NCI-H2227 treated with DMSO at 0.1 percent for 48 hours (cell line): ENCODE results near the gene SCGB3A1.

Source experiments
- DNase-seq: peaks from one replicate; lab custom pipeline; 2025; lab: John Stamatoyannopoulos, UW

The SCGB3A1 gene

DNA sequence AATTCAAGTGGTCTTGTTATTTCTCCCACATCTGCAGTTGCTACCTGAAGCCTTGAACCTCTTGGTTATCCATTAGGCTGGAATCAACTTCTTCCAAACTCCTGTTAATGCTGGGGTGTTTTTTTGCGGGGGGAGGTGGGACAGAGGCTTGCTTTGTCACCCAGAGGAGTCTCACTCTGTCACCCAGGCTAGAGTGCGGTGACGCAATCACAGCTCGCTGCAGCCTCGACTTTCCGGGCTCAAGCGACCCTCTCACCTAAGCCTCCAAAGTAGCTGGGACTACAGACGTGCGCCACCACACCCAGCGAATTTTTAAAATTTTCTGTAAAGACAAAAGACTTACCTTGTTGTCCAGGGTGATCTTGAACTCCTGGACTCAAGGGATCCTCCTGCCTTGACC is 4.4 kb downstream of the SCGB3A1 start:
- DNase-seq, result no peak

DNA sequence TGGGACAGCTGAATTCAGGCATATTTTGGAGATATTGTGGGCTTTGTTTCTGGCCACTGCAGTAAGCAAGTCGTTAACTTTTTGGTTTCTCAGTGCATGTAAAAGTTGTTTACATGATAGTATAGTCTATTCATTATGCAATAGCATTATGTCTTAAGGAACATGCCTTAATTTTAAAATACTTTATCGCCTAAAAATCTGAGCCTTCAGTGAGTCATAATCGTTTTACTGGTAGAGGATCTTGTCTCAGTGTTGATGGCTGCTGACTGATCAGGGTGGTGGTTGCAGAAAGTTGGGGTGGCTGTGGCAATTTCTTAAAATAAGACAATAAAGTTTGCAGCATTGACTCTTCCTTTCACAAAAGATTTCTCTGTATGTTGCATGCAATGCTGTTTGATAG is 5.1 kb downstream of the SCGB3A1 start:
- no peak for DNase-seq

DNA sequence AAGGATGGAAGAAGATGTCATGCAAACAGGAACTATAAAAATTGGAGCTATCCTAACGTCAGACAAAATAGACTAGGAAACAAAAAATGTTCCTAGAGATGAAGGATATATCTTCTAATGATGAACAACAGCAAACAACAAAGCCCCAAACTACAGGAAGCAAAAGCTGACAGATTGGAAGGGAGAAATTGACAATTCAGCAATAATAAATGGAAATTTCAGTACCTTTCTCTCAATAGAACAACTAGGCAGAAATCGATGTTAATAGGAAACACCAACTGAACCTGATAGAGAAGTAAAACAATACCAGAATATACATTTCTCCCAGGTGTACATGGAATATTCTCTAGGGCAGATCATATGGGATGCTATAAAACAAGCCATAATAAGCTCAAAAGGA is 7.6 kb downstream of the SCGB3A1 start:
- no peak for DNase-seq

DNA sequence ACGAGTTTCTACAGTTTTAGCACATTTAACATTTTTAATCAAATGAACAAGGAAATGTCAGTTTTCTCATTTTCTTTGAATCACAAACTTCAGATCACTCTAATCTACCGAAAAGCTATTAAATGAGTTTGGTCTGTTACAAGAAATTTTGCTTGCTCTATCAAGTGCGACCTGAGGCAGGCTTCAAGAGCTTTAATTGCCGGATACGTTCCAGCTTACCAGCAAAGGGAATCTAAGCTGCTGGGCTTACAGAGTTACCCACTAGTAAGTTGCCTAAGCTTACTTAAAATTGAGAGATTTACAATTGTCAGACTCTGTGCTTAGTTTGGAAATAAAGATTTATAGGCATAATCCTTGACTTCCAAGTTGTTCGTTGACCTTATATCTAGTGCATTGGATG is 10.6 kb downstream of the SCGB3A1 start:
- DNase-seq, result no peak

DNA sequence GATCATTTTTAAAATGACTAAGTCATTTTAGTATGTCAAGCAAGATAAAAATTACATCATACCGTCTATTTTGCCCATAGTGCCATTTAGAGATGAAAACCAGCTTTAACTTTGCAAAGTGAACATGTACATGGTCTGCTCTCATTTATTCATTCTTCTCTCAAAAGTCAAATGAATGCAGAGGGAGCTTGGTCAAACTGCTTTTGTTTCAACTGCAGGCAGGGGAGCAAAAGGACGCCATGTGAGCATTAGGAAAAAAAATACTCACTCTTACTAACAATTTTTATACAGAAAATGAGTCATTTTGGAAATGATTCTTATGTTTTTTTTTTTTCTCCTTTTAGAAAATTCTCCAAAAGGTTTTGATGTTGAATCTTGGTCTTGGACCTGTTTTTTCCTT is 15.7 kb downstream of the SCGB3A1 start:
- DNase-seq, result no peak

DNA sequence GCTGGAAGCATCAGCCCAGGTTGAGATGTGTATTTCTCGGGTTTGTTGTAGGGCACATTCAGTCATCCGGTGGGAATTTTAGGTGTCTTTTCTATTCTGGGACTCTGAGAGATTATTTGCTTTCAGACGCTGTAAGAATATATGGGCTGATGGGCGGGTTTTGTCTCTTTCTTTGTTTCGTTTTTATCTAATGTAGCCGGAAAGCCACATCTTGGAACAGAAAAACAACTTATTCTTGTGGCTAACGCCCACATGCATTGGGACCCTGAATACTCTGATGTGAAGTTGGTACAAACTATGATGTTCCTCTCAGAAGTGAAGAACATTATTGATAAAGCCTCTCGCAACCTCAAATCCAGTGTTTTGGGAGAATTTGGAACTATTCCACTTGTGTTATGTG is 22.4 kb downstream of the SCGB3A1 start:
- no peak for DNase-seq

DNA sequence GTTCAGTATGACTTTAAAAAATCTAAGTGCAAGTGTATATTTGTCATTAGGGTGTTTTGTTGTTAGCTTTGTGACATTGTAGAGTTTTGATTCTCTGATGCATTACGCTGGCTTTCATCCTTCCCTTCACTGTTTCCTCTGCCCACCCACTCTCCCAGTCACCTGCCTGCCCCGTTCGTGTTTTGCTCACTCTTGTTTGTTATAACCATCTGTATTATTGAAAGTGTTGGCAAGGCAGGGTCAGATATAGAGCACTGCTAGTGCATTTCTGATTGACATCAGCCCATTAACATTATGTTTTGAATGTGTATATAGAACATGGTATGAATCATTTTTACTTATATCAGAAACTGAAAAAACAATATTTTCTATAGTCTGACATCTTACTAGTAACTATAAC is 27.3 kb downstream of the SCGB3A1 start:
- DNase-seq, result no peak

DNA sequence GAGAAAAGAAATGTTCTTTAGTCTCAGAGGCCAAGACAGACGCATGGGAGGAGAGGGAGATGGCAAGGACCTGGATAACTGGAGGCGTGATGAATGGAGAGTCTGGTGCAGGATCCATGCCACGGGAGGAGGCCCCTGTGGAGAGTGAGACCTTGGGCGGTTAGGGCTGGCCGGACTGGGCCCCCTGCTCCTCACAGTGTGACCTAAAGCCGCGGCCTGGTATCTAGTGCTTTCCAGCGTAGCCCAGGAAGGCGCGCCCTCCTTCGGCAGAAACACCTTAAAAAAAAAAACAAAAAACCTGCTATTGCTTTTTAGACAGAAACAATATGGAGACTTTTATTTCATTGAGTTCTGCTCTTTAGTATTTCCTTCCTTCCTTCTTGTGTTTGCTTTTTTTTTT is 33.1 kb downstream of the SCGB3A1 start:
- no peak for DNase-seq

DNA sequence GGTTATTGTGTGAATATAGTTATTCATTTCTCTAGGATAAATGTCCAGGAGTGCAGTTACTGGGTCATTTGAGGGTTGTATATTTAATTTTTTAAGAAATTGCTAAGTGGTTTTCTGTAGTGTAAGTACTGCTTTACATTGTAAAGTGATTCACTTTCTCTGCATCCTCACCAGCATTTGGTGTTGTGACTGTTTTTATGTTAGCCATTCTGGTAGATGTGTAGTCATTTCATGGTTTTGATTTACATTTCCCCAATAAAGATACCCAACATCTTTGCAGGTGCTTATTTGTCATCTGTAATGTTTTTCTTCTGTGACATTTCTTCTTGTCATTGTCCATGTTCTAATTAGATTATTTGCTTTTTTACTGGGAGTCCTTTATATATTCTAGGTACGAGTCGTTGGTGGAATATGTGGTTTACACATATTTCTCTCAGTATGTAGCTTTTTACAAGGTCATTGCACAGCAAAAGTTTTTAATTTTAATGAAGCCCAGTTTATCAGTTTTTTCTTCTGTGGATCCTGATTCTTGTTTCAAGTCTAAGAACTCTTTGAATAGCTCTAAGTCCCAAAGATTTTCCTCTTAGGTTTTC is 34.0 kb downstream of the SCGB3A1 start:
- no peak for DNase-seq

DNA sequence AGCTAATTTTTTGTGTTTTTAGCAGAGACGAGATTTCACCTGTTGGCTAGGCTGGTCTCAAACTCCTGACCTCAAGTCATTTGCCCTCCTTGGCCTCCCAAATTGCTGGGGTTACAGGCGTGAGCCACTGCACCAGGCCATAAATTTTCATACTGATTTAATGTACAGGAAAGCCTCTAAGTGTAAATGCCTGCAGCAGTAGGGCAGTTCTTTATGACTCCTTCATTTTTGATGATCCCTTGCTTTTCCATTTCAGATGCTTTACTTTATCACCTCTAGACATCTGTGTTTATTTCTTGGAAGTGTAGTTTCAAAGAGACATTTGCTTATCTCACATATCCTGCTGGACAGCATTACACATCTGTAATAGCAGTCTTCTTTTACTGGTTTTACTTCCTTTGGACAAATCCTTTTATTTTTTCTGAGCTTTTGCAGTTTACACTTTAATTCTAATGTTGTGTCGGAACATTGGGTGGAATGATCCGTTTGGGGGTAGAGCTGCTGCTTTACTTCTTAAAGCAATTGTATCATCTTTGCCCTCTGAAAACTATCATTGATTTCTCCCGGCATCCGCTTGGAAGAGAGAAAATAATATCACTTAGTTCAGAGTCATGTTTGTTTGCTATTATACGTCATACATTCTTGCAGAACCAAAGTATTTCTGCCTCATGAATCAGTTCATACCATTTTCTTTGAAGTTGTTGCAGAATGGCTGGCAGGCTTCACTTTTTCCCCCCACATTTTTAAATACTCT is 36.0 kb downstream of the SCGB3A1 start:
- DNase-seq, result no peak

DNA sequence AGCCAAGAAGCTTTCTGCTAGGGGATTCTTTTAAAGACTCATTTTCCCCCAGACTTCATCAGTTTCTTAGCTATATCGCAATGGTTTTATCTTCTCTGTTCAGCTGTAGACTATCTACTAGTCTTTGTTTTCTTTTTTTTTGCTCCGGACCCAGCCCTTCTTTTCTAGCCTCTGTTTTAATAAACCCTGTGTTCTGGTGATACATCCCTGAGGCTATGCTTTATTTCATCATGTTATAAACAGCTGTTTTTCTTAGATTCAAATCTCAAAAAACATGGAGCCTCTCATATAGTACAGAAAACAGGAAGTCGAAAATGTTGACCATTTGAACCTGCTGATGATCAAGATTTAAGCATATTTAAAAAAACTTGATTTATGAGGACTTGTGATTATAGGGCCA is 37.8 kb downstream of the SCGB3A1 start:
- DNase-seq, result no peak

DNA sequence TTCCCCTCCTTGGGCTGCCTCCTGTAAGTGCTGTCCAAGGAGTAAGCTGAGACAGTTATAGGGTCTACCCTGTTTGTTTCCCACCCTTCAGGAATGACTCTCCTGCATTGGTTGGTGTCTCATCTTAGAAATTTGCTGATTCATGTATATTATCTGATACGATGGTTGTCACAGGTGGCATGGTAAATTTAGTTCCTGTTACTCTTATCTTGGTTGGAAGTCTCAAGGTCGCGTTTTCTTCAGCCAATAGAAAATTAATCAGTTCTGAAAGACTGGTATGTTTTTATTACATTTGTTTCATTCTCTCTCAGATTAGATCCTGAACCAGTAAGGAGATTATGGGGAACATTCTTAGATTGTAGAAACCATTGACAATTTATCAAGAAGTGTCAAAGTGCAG is 42.7 kb downstream of the SCGB3A1 start:
- no peak for DNase-seq

DNA sequence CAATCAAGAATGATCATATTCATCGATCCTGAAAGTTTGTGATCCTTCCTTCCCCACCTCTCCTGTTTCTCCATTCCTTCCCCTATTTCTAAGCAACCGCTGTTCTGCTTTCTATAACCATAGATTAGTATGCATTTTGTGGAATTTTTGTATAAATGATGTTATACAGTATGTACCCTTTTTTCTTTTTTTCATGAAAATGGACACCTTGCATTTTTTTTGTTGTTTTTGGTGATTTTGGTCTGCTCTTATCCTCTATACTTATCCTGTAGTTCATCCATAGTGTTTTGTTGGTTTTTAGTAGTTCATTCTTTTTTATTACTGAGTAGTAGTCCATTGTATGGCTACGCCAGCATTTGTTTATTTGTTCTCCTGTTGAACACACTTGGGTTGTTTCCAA is 46.1 kb downstream of the SCGB3A1 start:
- DNase-seq, result no peak

DNA sequence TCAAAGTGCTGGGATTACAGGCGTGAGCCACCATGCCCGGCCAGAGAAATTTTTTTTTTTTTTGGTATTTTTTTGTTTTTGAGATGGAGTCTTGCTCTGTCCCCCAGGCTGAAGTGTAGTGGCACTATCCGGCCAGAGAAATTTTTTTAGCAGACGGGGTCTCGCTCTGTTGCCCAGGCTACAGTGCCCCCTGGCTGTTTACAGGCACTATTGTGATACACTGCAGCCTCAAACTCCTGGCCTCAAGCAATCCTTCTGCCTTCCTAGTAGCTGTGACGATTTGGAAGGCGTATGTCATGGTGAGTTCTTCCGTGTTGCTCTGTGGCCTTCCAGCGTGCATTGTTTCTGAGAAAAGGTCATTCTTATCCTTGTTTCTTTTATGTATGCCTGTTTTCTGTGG is 49.6 kb downstream of the SCGB3A1 start:
- no peak for DNase-seq
